Measurements from ENCODE around the gene DMGDH.

Gene DMGDH

DNA sequence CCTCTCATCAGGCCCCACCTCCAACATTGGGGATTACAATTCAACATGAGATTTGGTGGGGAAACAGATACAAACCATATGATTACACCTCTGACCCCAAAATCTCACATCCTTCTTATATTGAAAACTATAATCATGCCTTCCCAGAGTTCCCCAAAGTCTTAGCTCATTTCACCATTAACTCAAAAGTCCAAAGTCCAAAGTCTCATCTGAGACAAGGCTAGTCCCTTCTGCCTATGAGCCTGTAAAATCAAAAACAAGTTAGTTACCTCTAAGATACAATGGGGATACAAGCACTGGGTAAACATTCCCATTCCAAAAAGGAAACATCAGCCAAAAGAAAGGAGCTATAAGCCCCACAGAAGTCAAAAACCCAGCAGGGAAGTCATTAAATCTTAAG lies 57.6 kb downstream of the DMGDH start:
- in situ Hi-C loops (cut with MboI; ENCODE audit: low pct_unique_long_range_greater_than_20kb, low sequenced_read_pairs, unreplicated experiment) = loop anchor here (25.0 kb wide), 1 partner anchor 450 kb away; no protein-coding TSS in a partner anchor

DNA sequence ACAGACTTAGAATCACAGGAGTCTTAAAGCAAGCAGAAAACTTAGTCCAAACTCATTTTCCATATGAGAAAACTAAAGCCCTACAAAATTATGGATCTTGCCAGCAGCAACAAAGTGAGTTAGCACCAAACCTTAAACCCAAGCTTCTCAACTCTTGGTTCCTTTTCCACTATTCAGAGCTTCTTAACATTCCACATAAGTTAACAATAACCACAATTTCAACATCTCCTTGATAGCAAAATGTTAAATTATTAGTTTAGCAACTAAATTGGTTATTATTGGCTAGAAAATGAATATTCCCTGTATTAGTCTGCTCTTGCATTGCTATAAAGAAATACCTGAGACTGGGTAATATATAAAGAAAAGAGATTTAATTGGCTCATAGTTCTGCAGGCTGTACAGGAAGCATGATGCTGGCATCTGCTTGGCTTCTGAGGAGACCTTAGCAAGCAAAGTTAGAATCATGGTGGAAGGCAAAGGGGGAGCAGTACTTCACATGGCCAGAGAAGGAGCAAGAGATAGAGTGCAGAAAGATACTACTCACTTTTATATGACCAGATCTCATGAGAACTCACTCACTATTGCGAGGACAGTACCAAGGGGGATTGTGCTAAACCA lies 58.1 kb downstream of the DMGDH start:
- no peak for DNase-seq (ENCODE audit: low spot score)
- TF ChIP-seq, protein P1, sequence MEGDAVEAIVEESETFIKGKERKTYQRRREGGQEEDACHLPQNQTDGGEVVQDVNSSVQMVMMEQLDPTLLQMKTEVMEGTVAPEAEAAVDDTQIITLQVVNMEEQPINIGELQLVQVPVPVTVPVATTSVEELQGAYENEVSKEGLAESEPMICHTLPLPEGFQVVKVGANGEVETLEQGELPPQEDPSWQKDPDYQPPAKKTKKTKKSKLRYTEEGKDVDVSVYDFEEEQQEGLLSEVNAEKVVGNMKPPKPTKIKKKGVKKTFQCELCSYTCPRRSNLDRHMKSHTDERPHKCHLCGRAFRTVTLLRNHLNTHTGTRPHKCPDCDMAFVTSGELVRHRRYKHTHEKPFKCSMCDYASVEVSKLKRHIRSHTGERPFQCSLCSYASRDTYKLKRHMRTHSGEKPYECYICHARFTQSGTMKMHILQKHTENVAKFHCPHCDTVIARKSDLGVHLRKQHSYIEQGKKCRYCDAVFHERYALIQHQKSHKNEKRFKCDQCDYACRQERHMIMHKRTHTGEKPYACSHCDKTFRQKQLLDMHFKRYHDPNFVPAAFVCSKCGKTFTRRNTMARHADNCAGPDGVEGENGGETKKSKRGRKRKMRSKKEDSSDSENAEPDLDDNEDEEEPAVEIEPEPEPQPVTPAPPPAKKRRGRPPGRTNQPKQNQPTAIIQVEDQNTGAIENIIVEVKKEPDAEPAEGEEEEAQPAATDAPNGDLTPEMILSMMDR (IDR thresholded peaks at IDR 0.05; ENCODE audit: extremely low read depth, insufficient read depth, missing control alignments) = no peak
- in situ Hi-C loops (cut with MboI; ENCODE audit: low pct_unique_long_range_greater_than_20kb, low sequenced_read_pairs, unreplicated experiment) = loop anchor here (25.0 kb wide), 1 partner anchor 451 kb away; no protein-coding TSS in a partner anchor

More for the DNA sequence above, 57.6 kb downstream of the DMGDH start:
- DNase-seq (ENCODE audit: low spot score) = no peak
- TF ChIP-seq, protein P1 (IDR thresholded peaks at IDR 0.05; ENCODE audit: extremely low read depth, insufficient read depth, missing control alignments) = no peak

DNA sequence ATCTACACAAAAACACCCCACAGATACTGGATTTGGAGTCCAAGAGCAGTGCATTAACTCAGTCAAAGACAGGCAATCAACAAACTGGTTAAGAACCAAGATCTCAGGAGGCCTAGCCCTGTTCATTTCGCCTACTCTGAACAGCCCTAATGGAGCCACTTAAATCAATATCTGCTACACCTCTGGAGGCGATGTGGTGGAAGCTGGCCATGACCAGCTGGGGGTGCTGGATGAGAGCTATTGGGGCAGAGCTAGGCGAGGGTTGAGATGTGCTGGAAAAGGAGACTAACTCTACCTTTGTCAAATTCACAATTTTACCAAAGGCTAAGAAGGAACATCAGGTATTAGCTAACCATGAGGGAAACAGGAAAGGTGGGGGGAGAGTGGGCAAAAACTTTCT lies 61.1 kb downstream of the DMGDH start:
- in situ Hi-C loops (cut with MboI; ENCODE audit: low pct_unique_long_range_greater_than_20kb, low sequenced_read_pairs, unreplicated experiment) = loop anchor here (25.0 kb wide), 1 partner anchor 454 kb away; no protein-coding TSS in a partner anchor
- TF ChIP-seq, protein P1 (IDR thresholded peaks at IDR 0.05; ENCODE audit: extremely low read depth, insufficient read depth, missing control alignments) = no peak
- DNase-seq (ENCODE audit: low spot score) = no peak

DNA sequence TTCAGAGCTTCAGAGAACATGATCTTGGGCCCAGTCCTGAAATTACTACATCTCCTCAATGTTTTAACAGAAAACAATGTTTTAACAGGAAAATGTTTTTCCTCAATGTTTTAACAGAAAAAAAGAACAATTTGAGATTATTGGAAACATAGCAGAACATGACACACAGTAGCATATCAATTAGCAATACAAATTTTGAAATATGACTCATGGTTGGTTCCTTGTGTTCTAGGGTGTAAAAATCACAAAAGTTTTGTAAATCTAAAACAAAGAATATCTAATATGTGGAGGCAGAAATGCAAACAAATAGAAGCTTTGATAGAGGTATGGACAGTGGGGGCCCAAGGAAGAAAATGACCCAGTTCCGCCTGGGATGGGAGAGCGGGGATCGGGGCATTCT lies 61.6 kb downstream of the DMGDH start:
- in situ Hi-C loops (cut with MboI; ENCODE audit: low pct_unique_long_range_greater_than_20kb, low sequenced_read_pairs, unreplicated experiment) = loop anchor here (25.0 kb wide), 1 partner anchor 454 kb away; no protein-coding TSS in a partner anchor
- DNase-seq (ENCODE audit: low spot score) = no peak
- TF ChIP-seq, protein P1 (IDR thresholded peaks at IDR 0.05; ENCODE audit: extremely low read depth, insufficient read depth, missing control alignments) = no peak

DNA sequence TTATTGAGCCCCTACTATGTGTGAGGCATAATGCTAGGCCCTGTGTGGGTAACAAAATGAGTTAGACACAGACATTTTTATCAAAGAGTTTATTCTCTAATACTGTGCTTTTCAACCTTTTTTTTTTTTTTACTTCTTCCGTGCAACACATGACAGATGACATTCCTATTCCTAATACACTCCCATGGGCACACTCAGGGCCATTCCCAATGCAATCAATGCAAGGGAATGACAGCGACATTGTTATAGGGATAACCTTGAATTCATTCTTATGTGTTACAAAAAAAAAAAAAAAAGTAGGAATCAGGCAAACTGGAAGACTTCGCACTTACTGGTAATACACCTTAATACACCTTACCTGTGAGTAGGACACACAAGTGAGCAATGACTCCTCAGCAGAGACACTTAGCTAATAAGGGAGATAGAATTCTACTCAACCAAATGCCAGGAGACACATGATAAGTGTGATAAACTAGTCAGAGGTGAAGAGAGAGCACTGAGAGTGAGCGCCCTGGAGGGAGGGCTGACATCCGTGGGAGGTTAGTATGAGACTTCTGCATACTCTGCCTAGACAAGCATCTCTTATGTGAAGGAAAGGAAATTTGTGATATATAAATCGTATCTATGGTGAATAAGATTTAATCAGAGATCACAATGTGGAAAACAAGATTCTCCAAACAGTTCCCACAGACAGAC lies 63.4 kb downstream of the DMGDH start:
- in situ Hi-C loops (cut with MboI; ENCODE audit: low pct_unique_long_range_greater_than_20kb, low sequenced_read_pairs, unreplicated experiment) = loop anchor here (25.0 kb wide), 1 partner anchor 456 kb away; no protein-coding TSS in a partner anchor
- TF ChIP-seq, protein P1 (IDR thresholded peaks at IDR 0.05; ENCODE audit: extremely low read depth, insufficient read depth, missing control alignments) = no peak
- no peak for DNase-seq (ENCODE audit: low spot score)

DNA sequence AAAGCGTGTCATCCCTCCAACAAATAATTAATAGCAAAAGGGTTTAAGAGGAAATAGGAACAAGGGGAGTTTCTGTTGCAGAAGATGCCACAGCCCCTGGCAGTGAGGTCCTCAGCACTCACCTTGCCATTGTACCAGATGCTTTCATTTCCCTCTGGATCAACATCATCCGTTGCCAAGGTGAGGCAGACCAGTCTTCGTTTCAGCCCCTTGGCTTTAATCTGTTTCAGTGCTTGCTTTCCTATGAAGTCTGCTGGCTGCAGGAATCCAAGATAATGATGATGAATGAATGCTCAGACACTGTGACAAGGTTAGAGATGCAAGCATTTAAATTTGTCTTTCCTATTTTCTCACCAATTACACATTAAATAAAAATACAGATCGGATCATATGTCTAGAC lies 64.3 kb downstream of the DMGDH start:
- TF ChIP-seq, protein P1 (IDR thresholded peaks at IDR 0.05; ENCODE audit: extremely low read depth, insufficient read depth, missing control alignments) = no peak
- no peak for DNase-seq (ENCODE audit: low spot score)
- in situ Hi-C loops (cut with MboI; ENCODE audit: low pct_unique_long_range_greater_than_20kb, low sequenced_read_pairs, unreplicated experiment) = loop anchor here (25.0 kb wide), 1 partner anchor 457 kb away; no protein-coding TSS in a partner anchor

Measured in GM13977 (cell line).